Stomach (tissue), 9 donors: ENCODE data around the gene EMX2. TPM values are rescaled to one million over a fixed set of nuclear protein-coding genes. Genes with fewer than 3 reads are reported as not detected.

Experiments
- DNase-seq, 2 donors: peaks; one replicate each; pipeline versions ENCODE4 v3.0.0 to v3.0.0-alpha.2; 2013 to 2019
- H3K27ac ChIP-seq, 5 donors: fragments of 200-600 bp in 4 of 5; sonication (generic) in 4 of 5; one replicate each; pipeline ENCODE4 v1.5.1; 2013 to 2019; ENCODE audit warnings: mild to moderate bottlenecking in 1 of 5, moderate library complexity in 1 of 5
- H3K27me3 ChIP-seq, 3 donors: fragments of 200-600 bp; sonication (generic); one replicate each; pipeline ENCODE4 v1.5.1; 2017 to 2019; ENCODE audit warnings: mixed run types in 1 of 3
- H3K36me3 ChIP-seq, 4 donors: fragments of 200-600 bp; sonication (generic); 1 replicate in 3 of 4; 2 replicates in 1 of 4; pipeline ENCODE4 v1.5.1; 2016 to 2019
- H3K4me1 ChIP-seq, 4 donors: fragments of 200-600 bp; sonication (generic); one replicate each; pipeline ENCODE4 v1.5.1; 2016 to 2019
- H3K4me3 ChIP-seq, 4 donors: fragments of 200-600 bp; sonication (generic) in 3 of 4; one replicate each; pipeline ENCODE4 v1.5.1; 2016 to 2019; ENCODE audit warnings: mild to moderate bottlenecking in 1 of 4
- H3K9me3 ChIP-seq, 4 donors: fragments of 200-600 bp; sonication (generic); one replicate each; pipeline ENCODE4 v1.5.1; 2016 to 2019
- CTCF ChIP-seq, 7 experiments: fragments of 450-650 bp in 4 of 7; fragments of 200-600 bp in 3 of 7; sonication (generic) in 3 of 7; IDR thresholded peaks; one replicate each; pipeline ENCODE4 v1.5.1; 2016 to 2019; ENCODE audit warnings: antibody characterized with exemption in 7 of 7, control low read depth in 2 of 7, mild to moderate bottlenecking in 1 of 7
- EP300 ChIP-seq: sonication (generic); formaldehyde crosslinking; IDR thresholded peaks from one replicate; pipeline ENCODE4 v1.6.1; 2017; ENCODE audit warnings: antibody characterized with exemption
- POLR2A ChIP-seq, 4 donors: fragments of 450-650 bp; IDR thresholded peaks; one replicate each; pipeline ENCODE4 v1.6.1; 2016; ENCODE audit warnings: antibody characterized with exemption in 4 of 4, control low read depth in 2 of 4, mild to moderate bottlenecking in 1 of 4, moderate library complexity in 1 of 4
- POLR2AphosphoS5 ChIP-seq, 3 donors: sonication (generic); formaldehyde crosslinking; IDR thresholded peaks; one replicate each; pipeline ENCODE4 v1.6.1; 2016; ENCODE audit warnings: antibody characterized with exemption in 3 of 3
- WGBS, 5 donors: extraction: QIAGEN DNeasy Blood & Tissue Kit in 3 of 5; methylation state at CpG; one replicate each; pipeline versions ENCODE4 v1.1.5 to v1.1.7; 2013 to 2018; 5-methylcytosine and 5-hydroxymethylcytosine counted together
- intact Hi-C: fragments of 100-400 bp; cut with DNase I; formaldehyde crosslinking; loops from one replicate; pipeline ENCODE4 v1.15.1; 2023; ENCODE audit warnings: low total_unique reads
- polyA plus RNA-seq, 3 donors: library from polyadenylated mRNA; stranded (reverse); fragments of 200-250 nt; gene quantifications; one replicate each; pipeline ENCODE4 v1.2.3, GENCODE V29; 2013
- total RNA-seq, 5 donors: library from RNA; depleted of rRNA; stranded (reverse); fragments of >200 nt; gene quantifications; one replicate each; pipeline versions ENCODE4 v1.1.0 to v1.2.3, GENCODE V29; 2014 to 2016
- donor health status: healthy with polysubstance abuse.
- donor health status: Bipolar disorder and iron deficiency.
- donor health status: healthy.

Gene EMX2
- total and polyA plus RNA-seq, 8 donors = 0.18 TPM; not detected in 7

- 70 to 87% (median 82%) methylated on average over 9 of the region's 9 CpGs for WGBS, 5 donors
- TF ChIP-seq EP300 (no peak), POLR2A (IDR thresholded peaks at IDR 0.05) (no peak), POLR2AphosphoS5 (IDR thresholded peaks at IDR 0.05) (no peak), CTCF (IDR thresholded peaks at IDR 0.05) (no peak)
- intact Hi-C loops = no loop called here
- Histone ChIP-seq H3K27me3 (peaks cover 0 to 81% (median 0%) of the 10 kb centered on the region in 3 donors), H3K9me3 (no peaks in the 10 kb centered on the region), H3K4me1 (no peaks in the 10 kb centered on the region), H3K36me3 (no peaks in the 10 kb centered on the region), H3K27ac (no peak overlapping the region), H3K4me3 (no peak overlapping the region)
- DNase-seq = no peak
Measured at GRCh38 chr10:117562896-117563737, 20.6 kb downstream of the EMX2 start.

- H3K36me3 ChIP-seq = no peaks in the 10 kb centered on the region
- WGBS, 5 donors = 73 to 86% (median 81%) methylated on average over 10 of the region's 10 CpGs
- TF ChIP-seq EP300 (no peak), CTCF (IDR thresholded peaks at IDR 0.05) (no peak), POLR2AphosphoS5 (IDR thresholded peaks at IDR 0.05) (no peak), POLR2A (IDR thresholded peaks at IDR 0.05) (no peak)
- H3K9me3 ChIP-seq = no peaks in the 10 kb centered on the region
- no peaks in the 10 kb centered on the region for H3K4me1 ChIP-seq
- H3K27ac ChIP-seq = no peak overlapping the region
- H3K27me3 ChIP-seq = peaks cover 0 to 83% (median 0%) of the 10 kb centered on the region in 3 donors
- H3K4me3 ChIP-seq = no peak overlapping the region
- DNase-seq = no peak
- intact Hi-C loops = no loop called here
Measured at GRCh38 chr10:117563780-117564179, 21.2 kb downstream of the EMX2 start.

- 13 to 34% (median 19%) methylated on average over 3 of the region's 3 CpGs for WGBS, 5 donors
- TF ChIP-seq POLR2AphosphoS5 (IDR thresholded peaks at IDR 0.05) = no peak
- TF ChIP-seq CTCF (IDR thresholded peaks at IDR 0.05) = no peak
- TF ChIP-seq POLR2A (IDR thresholded peaks at IDR 0.05) = no peak
- TF ChIP-seq EP300 = no peak
- intact Hi-C loops = no loop called here
- H3K9me3 ChIP-seq = no peaks in the 10 kb centered on the region
- H3K27ac ChIP-seq = no peak overlapping the region
- DNase-seq = no peak
- H3K36me3 ChIP-seq = no peaks in the 10 kb centered on the region
- no peak overlapping the region for H3K4me3 ChIP-seq
- H3K27me3 ChIP-seq = peaks cover 0 to 86% (median 0%) of the 10 kb centered on the region in 3 donors
- H3K4me1 ChIP-seq = no peaks in the 10 kb centered on the region
Measured at GRCh38 chr10:117565068-117565467, 22.5 kb downstream of the EMX2 start.

- H3K36me3 ChIP-seq = no peaks in the 10 kb centered on the region
Measured at GRCh38 chr10:117568334-117568733, 25.8 kb downstream of the EMX2 start.

More at GRCh38 chr10:117568334-117568733, 25.8 kb downstream of the EMX2 start:
- peaks cover 0 to 92% (median 0%) of the 10 kb centered on the region in 3 donors for H3K27me3 ChIP-seq
- no peaks in the 10 kb centered on the region for H3K9me3 ChIP-seq
- intact Hi-C loops = no loop called here
- no peak for TF ChIP-seq POLR2AphosphoS5 (IDR thresholded peaks at IDR 0.05)
- no peak for TF ChIP-seq CTCF (IDR thresholded peaks at IDR 0.05)
- no peak for TF ChIP-seq POLR2A (IDR thresholded peaks at IDR 0.05)
- TF ChIP-seq EP300 = no peak
- no peak overlapping the region for H3K27ac ChIP-seq
- no peak for DNase-seq
- 63 to 79% (median 73%) methylated on average over 7 of the region's 7 CpGs for WGBS, 5 donors
- no peaks in the 10 kb centered on the region for H3K4me1 ChIP-seq
- no peak overlapping the region for H3K4me3 ChIP-seq
